ENCODE results near the gene XYLB. TPM values are rescaled to one million over a fixed set of nuclear protein-coding genes. Genes with fewer than 3 reads are reported as not detected.

Gene XYLB
- polyA plus RNA-seq, 10 donors = 2.5 to 5.3 (median 3.3) TPM

DNA sequence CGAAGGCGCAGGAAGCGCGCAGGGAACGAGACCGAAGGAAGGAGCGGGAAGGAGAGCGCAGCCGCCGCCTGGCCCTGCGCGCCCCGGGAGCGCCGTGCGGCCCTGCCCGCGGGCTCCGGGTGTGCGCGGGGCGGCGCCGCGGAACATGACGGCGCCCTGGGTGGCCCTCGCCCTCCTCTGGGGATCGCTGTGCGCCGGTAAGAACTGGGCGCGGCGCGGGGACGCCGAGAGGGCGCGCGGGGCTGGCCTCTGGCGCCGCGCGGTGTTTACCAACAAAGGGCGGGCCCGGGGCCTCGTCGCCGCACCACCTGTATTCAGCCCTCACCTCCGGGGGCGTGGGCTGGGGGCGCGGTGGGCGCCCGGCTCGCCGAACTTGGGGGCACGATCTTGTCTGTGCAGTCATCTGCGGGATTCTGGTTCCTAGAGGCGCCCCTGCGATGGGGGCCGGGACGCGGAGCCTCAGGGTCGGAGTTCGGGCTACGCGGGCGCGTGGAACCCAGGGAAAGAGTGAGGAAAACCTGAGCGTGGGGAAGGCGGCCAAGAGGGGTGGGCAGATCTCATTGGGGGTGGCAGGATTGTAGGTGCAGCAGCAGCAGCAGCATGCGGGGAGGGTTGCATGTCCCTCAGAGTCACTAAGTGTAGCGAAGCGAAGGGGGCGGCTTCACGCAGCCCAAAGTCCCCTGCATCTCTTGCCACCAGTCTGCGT, 107.7 kb downstream of the XYLB start:
- peak in 1 of 3 donors; percentile 27 for DNase-seq

- peak; percentile 49 to 78 (median 51) for DNase-seq
These were observed 108.5 kb downstream of the XYLB start for GRCh38 chr3:38454884-38455638.

DNA sequence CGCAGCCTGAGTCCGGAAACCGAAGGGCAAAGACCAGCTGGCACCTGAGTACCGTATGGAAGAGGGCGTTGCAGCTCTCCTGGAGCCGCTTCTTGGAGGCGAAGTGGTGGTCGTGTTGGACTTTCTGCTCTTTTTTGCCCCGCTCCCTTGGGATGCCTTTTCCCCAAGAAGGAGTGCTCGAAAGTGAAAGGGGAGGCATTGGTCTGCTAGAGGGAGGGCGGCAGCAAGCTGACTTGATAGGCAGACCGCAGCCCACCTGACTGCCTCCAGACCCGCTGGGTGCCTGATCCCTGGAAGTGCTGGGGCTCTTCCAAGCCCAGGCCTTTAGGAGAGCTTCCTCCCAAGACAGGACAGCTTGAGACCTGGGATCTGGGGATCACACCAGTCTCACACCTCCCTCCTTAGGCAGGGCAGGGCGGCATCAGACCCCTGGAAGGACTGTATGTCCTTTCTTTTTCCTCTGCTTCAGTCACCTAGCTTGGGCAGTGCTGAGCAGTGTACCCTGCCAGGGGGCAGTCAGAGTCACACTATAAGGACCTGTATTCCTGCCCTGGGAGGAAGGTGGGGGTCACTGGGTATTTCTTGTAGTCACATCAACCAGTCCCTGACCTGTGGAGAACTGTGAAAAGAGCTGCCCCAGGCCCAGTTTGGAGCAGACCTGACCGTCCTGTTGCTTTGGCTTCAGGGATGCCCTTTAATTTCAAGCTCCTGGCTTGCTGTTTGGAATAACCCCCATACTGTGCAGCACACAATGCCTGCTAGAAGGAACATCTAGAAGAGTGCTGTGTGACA, 109.2 kb downstream of the XYLB start:
- no peak for DNase-seq

DNA sequence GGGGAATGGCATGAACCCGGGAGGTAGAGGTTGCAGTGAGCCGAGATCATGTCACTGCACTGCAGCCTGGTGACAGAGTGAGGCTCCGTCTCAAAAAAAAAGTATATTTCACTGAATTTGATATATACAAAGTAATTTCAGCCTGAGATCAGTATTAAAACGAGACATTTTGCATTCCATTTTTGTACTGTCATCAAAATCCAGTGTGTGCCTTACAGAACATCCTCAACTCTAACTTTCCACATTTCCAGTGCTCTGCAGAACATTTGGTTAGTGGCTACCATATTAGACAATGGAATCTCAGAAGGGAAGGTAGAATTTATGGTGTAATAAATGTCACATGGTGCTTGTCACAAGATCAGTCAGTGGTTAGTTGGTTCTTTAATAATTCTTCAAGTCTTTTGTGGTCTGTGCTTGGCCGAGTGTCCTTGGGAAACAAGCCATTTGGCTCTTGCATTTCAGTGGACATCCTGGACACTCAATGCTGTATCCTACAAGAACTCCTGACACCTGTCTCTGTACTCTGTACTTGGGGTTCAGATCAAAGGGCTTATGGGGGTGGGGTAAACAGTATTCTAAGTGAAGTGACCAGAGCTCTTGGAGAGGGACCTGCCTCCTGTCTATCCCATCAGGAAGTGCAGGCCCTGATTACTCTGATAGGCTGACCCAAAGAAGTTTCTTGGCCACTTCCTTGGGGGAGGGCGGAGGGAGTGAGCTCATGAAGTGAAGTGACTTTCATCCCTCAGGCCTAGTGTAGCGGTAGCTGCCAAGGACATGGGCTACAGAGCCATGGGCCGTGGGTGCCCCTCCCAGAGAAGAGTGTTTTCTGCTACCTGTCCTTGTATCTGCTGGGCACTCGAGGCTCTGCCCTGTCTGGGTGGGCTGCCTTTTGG, 110.8 kb downstream of the XYLB start:
- no peak for DNase-seq

DNA sequence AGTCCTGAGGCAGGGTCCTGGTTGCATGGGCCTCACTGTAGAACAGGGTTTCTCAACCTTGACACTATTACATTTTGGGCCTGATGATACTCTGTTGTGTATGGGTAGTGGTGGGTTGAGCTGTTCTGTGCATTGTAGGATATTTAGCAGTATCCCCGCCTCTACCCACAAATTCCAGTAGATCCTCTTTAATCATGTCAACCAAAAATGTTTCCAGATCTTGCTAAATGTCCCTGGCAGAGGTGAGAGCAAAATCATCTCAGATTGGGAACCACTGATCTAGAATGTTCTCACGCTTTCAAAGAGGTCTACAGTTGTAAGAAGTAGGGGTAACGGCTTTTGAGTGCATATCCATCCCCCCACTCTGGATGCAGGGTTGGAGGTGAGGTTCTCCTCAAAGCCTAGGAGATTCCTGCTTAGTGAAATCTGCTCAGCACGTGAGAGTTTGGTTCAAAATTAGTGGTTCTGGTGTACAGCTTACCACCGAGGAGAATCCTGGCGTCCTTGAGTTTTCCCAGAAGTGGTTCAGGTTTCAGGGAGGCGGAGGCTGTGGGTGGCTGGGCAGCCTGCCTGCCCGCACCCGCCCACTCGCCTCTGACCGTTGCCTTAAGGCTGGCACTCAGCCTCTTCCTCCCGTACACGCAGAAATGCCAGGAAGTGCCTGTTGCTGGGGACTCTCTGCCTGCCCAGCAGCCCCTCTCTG, 112.4 kb downstream of the XYLB start:
- DNase-seq = peak in 2 of 3 donors; percentile 34 to 57

DNA sequence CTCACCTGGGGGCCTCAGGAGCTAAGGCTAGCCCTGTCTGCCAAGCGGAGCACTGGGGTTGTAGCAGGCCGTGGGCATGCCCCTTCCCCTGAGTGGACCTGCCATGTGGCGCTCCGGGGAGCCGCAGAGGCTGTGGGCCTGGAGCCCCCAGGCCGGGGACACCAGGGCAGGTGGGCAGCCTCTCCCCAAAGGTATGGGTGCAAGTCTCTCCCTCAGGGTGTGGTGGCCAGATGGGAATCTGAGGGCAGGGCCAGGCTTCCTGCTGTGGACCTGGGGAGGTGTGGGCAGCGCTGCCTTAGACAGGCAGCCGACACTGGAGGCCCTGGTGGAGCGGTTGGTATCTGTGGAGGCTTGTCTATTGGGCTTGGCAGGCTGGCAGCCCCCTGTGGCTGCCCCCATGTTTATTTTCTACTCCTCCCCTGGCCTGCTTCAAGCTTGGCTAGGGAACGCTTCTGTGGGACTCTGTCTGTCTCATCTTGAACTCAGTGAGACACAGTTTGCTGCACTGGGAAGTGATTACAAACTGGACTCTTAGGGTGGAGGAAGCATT, 113.0 kb downstream of the XYLB start:
- DNase-seq = no peak

GRCh38 chr3:38460377-38461270, 114.0 kb downstream of the XYLB start:
- DNase-seq = peak; percentile 68 to 75 (median 74)

Other genes with a start within 250 kb of the XYLB start
- gene ACAA1, start 209.7 kb upstream of the XYLB start, polyA plus RNA-seq (ENCODE audit: insufficient read length in 10 of 10) = 10 to 100 TPM; 27.6 to 37.4 (median 30.3) TPM
- 10 to 100 TPM; 17.2 to 26.7 (median 20.7) TPM for gene MYD88, start 208.1 kb upstream of the XYLB start, polyA plus RNA-seq (ENCODE audit: insufficient read length in 10 of 10)
- gene OXSR1, start 181.2 kb upstream of the XYLB start, polyA plus RNA-seq (ENCODE audit: insufficient read length in 10 of 10) = 10 to 100 TPM; 30.5 to 43.4 (median 34.6) TPM
- gene SLC22A13, start 81.0 kb upstream of the XYLB start, polyA plus RNA-seq (ENCODE audit: insufficient read length in 10 of 10) = under 1 TPM in 7 of 10 donors, not detected in 3; 0.08 to 0.26 (median 0.18) TPM
- gene SLC22A14, start 64.5 kb upstream of the XYLB start, polyA plus RNA-seq (ENCODE audit: insufficient read length in 10 of 10) = under 1 TPM in 9 of 10 donors, not detected in 1; 0.11 to 0.28 (median 0.17) TPM
- 10 to 100 TPM; 11.1 to 16.4 (median 12.6) TPM for gene ACVR2B, start 107.1 kb downstream of the XYLB start, polyA plus RNA-seq (ENCODE audit: insufficient read length in 10 of 10)
- 10 to 100 TPM; 10.9 to 26.4 (median 14.0) TPM for gene EXOG, start 149.6 kb downstream of the XYLB start, polyA plus RNA-seq (ENCODE audit: insufficient read length in 10 of 10)